COR-L47 (cell line): ENCODE results near the gene PTPRO.

ENCODE experiments used
- DNase-seq: peaks from one replicate; lab custom pipeline; 2025; lab: John Stamatoyannopoulos, UW

The PTPRO gene

GRCh38 chr12:15526033-15526432 lies 203.7 kb downstream of the PTPRO start:
- DNase-seq, result no peak

- no peak for DNase-seq
Measured at GRCh38 chr12:15527201-15528080, 205.1 kb downstream of the PTPRO start.

GRCh38 chr12:15528666-15529065 lies 206.4 kb downstream of the PTPRO start:
- DNase-seq, result no peak

GRCh38 chr12:15530361-15530760 lies 208.1 kb downstream of the PTPRO start:
- no peak for DNase-seq

GRCh38 chr12:15532364-15532977 lies 210.2 kb downstream of the PTPRO start:
- DNase-seq, result no peak

GRCh38 chr12:15534322-15534721 lies 212.0 kb downstream of the PTPRO start:
- no peak for DNase-seq

- DNase-seq, result no peak
Measured at GRCh38 chr12:15534874-15535273, 212.6 kb downstream of the PTPRO start.

GRCh38 chr12:15535352-15535781 lies 213.1 kb downstream of the PTPRO start:
- DNase-seq, result no peak

- no peak for DNase-seq
Measured at GRCh38 chr12:15536446-15536845, 214.1 kb downstream of the PTPRO start.

- DNase-seq, result no peak
Measured at GRCh38 chr12:15538881-15539280, 216.6 kb downstream of the PTPRO start.

- no peak for DNase-seq
Measured at GRCh38 chr12:15540005-15540404, 217.7 kb downstream of the PTPRO start.

GRCh38 chr12:15540469-15540872 lies 218.2 kb downstream of the PTPRO start:
- no peak for DNase-seq

- no peak for DNase-seq
Measured at GRCh38 chr12:15541996-15542631, 219.8 kb downstream of the PTPRO start.

GRCh38 chr12:15543347-15543746 lies 221.0 kb downstream of the PTPRO start:
- no peak for DNase-seq

- DNase-seq, result no peak
Measured at GRCh38 chr12:15544589-15544988, 222.3 kb downstream of the PTPRO start.

GRCh38 chr12:15545334-15545733 lies 223.0 kb downstream of the PTPRO start:
- DNase-seq, result no peak

- DNase-seq, result no peak
Measured at GRCh38 chr12:15546102-15546701, 223.9 kb downstream of the PTPRO start.

- no peak for DNase-seq
Measured at GRCh38 chr12:15547063-15547462, 224.8 kb downstream of the PTPRO start.

GRCh38 chr12:15547691-15548090 lies 225.4 kb downstream of the PTPRO start:
- no peak for DNase-seq

- no peak for DNase-seq
Measured at GRCh38 chr12:15550793-15551192, 228.5 kb downstream of the PTPRO start.

- no peak for DNase-seq
Measured at GRCh38 chr12:15555446-15555845, 233.1 kb downstream of the PTPRO start.

- DNase-seq, result no peak
Measured at GRCh38 chr12:15556411-15557102, 234.2 kb downstream of the PTPRO start.
